ENCODE results near the gene ADCY7. TPM values are rescaled to one million over a fixed set of nuclear protein-coding genes. Genes with fewer than 3 reads are reported as not detected.

ADCY7 gene
- total RNA-seq, 1 donor from 2014 or later, result 17.0 TPM

GRCh38 chr16:50298075-50298460 lies 31.7 kb downstream of the ADCY7 start:
- no peaks in the 10 kb centered on the region for H3K27me3 Mint-ChIP-seq
- DNase-seq (ENCODE audit: low spot score, unreplicated experiment), result no peak
- H3K36me3 Mint-ChIP-seq (ENCODE audit: insufficient read depth), result no peaks in the 10 kb centered on the region
- H3K27ac Mint-ChIP-seq, result no peak overlapping the region
- H3K4me1 Mint-ChIP-seq (ENCODE audit: low read depth), result peaks cover 6% of the 10 kb centered on the region
- no peak overlapping the region for H3K4me3 Mint-ChIP-seq (ENCODE audit: low read depth)
- TF ChIP-seq CTCF (IDR thresholded peaks at IDR 0.05; ENCODE audit: unreplicated experiment), result no peak
- no peaks in the 10 kb centered on the region for H3K9me3 Mint-ChIP-seq (ENCODE audit: low read depth)

GRCh38 chr16:50298591-50299507 lies 32.5 kb downstream of the ADCY7 start:
- H3K9me3 Mint-ChIP-seq (ENCODE audit: low read depth), result no peaks in the 10 kb centered on the region
- no peak overlapping the region for H3K27ac Mint-ChIP-seq

GRCh38 chr16:50299508-50300105 lies 33.3 kb downstream of the ADCY7 start:
- peaks cover 6% of the 10 kb centered on the region for H3K4me1 Mint-ChIP-seq (ENCODE audit: low read depth)
- no peak overlapping the region for H3K27ac Mint-ChIP-seq
- DNase-seq (ENCODE audit: low spot score, unreplicated experiment), result no peak
- H3K4me3 Mint-ChIP-seq (ENCODE audit: low read depth), result no peak overlapping the region
- no peaks in the 10 kb centered on the region for H3K36me3 Mint-ChIP-seq (ENCODE audit: insufficient read depth)
- no peaks in the 10 kb centered on the region for H3K9me3 Mint-ChIP-seq (ENCODE audit: low read depth)
- TF ChIP-seq CTCF (IDR thresholded peaks at IDR 0.05; ENCODE audit: unreplicated experiment), result no peak
- H3K27me3 Mint-ChIP-seq, result no peaks in the 10 kb centered on the region

More at GRCh38 chr16:50298591-50299507, 32.5 kb downstream of the ADCY7 start:
- DNase-seq (ENCODE audit: low spot score, unreplicated experiment), result no peak
- Mint-ChIP-seq H3K36me3 (ENCODE audit: insufficient read depth) (no peaks in the 10 kb centered on the region), H3K27me3 (no peaks in the 10 kb centered on the region), H3K4me1 (ENCODE audit: low read depth) (peaks cover 6% of the 10 kb centered on the region), H3K4me3 (ENCODE audit: low read depth) (no peak overlapping the region)
- no peak for TF ChIP-seq CTCF (IDR thresholded peaks at IDR 0.05; ENCODE audit: unreplicated experiment)

- Mint-ChIP-seq H3K27ac (no peak overlapping the region), H3K36me3 (ENCODE audit: insufficient read depth) (no peaks in the 10 kb centered on the region), H3K9me3 (ENCODE audit: low read depth) (no peaks in the 10 kb centered on the region), H3K4me3 (ENCODE audit: low read depth) (no peak overlapping the region), H3K4me1 (ENCODE audit: low read depth) (peaks cover 6% of the 10 kb centered on the region), H3K27me3 (no peaks in the 10 kb centered on the region)
- no peak for DNase-seq (ENCODE audit: low spot score, unreplicated experiment)
- TF ChIP-seq CTCF (IDR thresholded peaks at IDR 0.05; ENCODE audit: unreplicated experiment), result no peak
These were observed 34.7 kb downstream of the ADCY7 start for GRCh38 chr16:50300942-50301625.
